GM21717 (cell line): Measurements from ENCODE around the gene C16orf46.

Source experiments
- ATAC-seq: cut with Tn5 transposase; IDR thresholded peaks from one replicate; pipeline ENCODE4 v1.9.1; 2021; ENCODE audit warnings: mild to moderate bottlenecking, moderate library complexity; ENCODE audit not compliant: unreplicated experiment

Gene C16orf46

GRCh38 chr16:81018496-81018895, 58.5 kb downstream of the C16orf46 start:
- no peak for ATAC-seq

- ATAC-seq: no peak
Observed at GRCh38 chr16:81014672-81015071, 62.4 kb downstream of the C16orf46 start.

GRCh38 chr16:81012974-81013373, 64.1 kb downstream of the C16orf46 start:
- no peak for ATAC-seq
